Neural crest cell (in vitro differentiated cells): ENCODE results near the gene ELFN2. TPM values are rescaled to one million over a fixed set of nuclear protein-coding genes. Genes with fewer than 3 reads are reported as not detected.

Source experiments
- DNase-seq: peaks from one replicate; pipeline ENCODE4 v3.0.0; 2021; ENCODE audit warnings: low read depth, mixed read lengths, low spot score
- H3K27ac Mint-ChIP-seq: one replicate; pipeline ENCODE4 v1.8.0; 2021; ENCODE audit warnings: mild to moderate bottlenecking, mixed read lengths; ENCODE audit not compliant: unreplicated experiment
- H3K27me3 Mint-ChIP-seq: 2 replicates; pipeline ENCODE4 v1.8.0; 2021; ENCODE audit warnings: low read depth, mild to moderate bottlenecking, mixed read lengths
- H3K36me3 Mint-ChIP-seq: 2 replicates; pipeline ENCODE4 v1.8.0; 2021; ENCODE audit warnings: low read depth, mild to moderate bottlenecking, mixed read lengths
- H3K4me1 Mint-ChIP-seq: 2 replicates; pipeline ENCODE4 v1.8.0; 2021; ENCODE audit warnings: mixed read lengths
- H3K4me3 Mint-ChIP-seq: one replicate; pipeline ENCODE4 v1.8.0; 2021; ENCODE audit warnings: mild to moderate bottlenecking, mixed read lengths
- H3K9me3 Mint-ChIP-seq: 2 replicates; pipeline ENCODE4 v1.8.0; 2021; ENCODE audit warnings: mixed read lengths
- total RNA-seq: library from RNA; stranded (reverse); gene quantifications from 2 replicates; pipeline ENCODE4 v1.2.1, GENCODE V29; 2021
- TF ChIP-seq, protein P1 (sequence below): fragments of 200-600 bp; sonication (generic); conservative IDR thresholded peaks from 2 replicates; pipeline ENCODE4 v1.5.0; 2021; ENCODE audit warnings: antibody characterized with exemption, mild to moderate bottlenecking

Gene ELFN2
- total RNA-seq, 1 donor from 2014 or later: 0.09 TPM

DNA sequence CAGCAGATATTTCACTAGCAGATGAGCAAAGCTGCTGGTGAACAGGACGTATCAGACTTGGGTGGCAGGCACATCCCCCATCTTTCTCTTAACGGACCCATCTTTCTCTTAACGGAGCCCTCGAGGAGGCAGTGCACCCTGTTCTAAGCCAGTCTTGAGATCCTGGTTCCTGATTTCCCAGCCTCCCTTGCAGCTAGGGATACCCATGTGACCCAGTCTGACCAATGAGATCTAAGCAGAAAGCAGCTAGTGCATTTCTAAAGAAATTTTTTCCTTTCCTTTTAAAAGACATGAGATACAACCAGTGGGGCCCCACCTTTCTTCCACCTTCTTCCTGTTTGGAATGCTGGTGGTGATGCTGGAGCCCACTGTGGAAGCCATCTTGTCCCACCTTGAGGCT is 13.6 kb upstream of the ELFN2 start:
- Mint-ChIP-seq H3K4me1 (no peaks in the 10 kb centered on the region), H3K27ac (no peak overlapping the region), H3K4me3 (no peak overlapping the region), H3K27me3 (peaks cover 43% of the 10 kb centered on the region), H3K9me3 (peaks cover 9% of the 10 kb centered on the region), H3K36me3 (peaks cover 3% of the 10 kb centered on the region)
- TF ChIP-seq, protein P1, sequence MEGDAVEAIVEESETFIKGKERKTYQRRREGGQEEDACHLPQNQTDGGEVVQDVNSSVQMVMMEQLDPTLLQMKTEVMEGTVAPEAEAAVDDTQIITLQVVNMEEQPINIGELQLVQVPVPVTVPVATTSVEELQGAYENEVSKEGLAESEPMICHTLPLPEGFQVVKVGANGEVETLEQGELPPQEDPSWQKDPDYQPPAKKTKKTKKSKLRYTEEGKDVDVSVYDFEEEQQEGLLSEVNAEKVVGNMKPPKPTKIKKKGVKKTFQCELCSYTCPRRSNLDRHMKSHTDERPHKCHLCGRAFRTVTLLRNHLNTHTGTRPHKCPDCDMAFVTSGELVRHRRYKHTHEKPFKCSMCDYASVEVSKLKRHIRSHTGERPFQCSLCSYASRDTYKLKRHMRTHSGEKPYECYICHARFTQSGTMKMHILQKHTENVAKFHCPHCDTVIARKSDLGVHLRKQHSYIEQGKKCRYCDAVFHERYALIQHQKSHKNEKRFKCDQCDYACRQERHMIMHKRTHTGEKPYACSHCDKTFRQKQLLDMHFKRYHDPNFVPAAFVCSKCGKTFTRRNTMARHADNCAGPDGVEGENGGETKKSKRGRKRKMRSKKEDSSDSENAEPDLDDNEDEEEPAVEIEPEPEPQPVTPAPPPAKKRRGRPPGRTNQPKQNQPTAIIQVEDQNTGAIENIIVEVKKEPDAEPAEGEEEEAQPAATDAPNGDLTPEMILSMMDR: no peak
- DNase-seq: no peak

GRCh38 chr22:37439347-37439746 is 12.1 kb upstream of the ELFN2 start:
- Mint-ChIP-seq H3K36me3 (peaks cover 3% of the 10 kb centered on the region), H3K27me3 (peaks cover 38% of the 10 kb centered on the region), H3K27ac (no peak overlapping the region), H3K4me1 (peaks cover under 1% of the 10 kb centered on the region), H3K4me3 (no peak overlapping the region), H3K9me3 (peaks cover 9% of the 10 kb centered on the region)
- TF ChIP-seq, protein P1: no peak
- no peak for DNase-seq

DNA sequence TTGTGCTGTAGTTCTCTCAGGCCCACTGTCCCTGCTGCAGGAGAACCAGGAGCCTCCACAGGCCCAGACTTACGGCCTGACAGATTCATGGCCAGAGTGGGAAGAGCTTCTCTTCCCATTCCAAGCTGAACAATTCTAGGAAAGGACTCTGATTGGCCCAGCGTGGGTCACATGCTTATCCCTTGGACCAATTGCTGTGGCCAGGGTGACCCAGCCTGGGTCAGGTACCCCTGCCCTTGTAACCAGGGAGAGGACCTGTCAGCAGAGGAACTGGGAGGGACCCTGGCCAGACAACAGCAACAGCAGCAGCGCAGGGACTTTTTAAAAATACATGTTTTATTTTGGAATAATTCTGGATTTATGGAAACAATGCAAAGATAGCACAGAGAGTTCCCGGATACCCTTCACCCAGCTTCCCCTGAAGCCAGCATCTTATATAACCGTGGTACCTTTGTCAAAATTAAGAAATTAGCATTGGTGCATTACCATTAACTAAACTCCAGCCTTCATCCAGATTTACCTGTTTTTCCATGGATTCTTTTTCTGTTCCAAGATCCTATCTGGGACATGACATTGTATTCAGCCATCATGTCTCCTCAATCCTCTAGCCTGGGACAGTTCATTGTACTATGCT is 8.8 kb upstream of the ELFN2 start:
- Mint-ChIP-seq H3K4me1 (peaks cover 10% of the 10 kb centered on the region), H3K36me3 (no peaks in the 10 kb centered on the region), H3K9me3 (peaks cover 5% of the 10 kb centered on the region), H3K27me3 (peaks cover 35% of the 10 kb centered on the region), H3K4me3 (no peak overlapping the region), H3K27ac (no peak overlapping the region)
- TF ChIP-seq, protein P1: no peak
- DNase-seq: no peak

- H3K9me3 Mint-ChIP-seq: no peaks in the 10 kb centered on the region
- peaks cover 10% of the 10 kb centered on the region for H3K4me1 Mint-ChIP-seq
- no peak overlapping the region for H3K4me3 Mint-ChIP-seq
- TF ChIP-seq, protein P1: no peak
- H3K27ac Mint-ChIP-seq: no peak overlapping the region
- no peaks in the 10 kb centered on the region for H3K36me3 Mint-ChIP-seq
- DNase-seq: no peak
- peaks cover 41% of the 10 kb centered on the region for H3K27me3 Mint-ChIP-seq
These were observed 6.5 kb upstream of the ELFN2 start for GRCh38 chr22:37433786-37434185.

DNA sequence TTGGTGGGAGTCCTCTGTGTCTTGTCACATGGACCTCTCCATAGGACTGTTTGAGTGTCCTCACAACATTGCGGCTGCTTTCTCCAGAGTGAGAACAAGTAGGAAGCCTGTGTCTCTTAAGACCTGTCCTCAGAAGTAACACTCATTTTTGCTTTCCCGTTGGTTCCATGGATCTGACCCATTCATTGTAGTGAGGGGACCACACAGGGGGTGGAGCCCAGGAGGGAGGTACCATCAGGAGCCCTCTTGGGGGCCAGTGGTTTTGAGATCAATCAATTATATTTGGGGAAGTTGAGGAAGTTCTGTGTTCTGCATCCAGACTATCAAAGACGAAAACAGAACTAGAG is 5.4 kb upstream of the ELFN2 start:
- H3K27ac Mint-ChIP-seq: no peak overlapping the region

More for the DNA sequence above, 5.4 kb upstream of the ELFN2 start:
- TF ChIP-seq, protein P1: no peak
- Mint-ChIP-seq H3K27me3 (peaks cover 47% of the 10 kb centered on the region), H3K4me1 (peaks cover 10% of the 10 kb centered on the region), H3K36me3 (no peaks in the 10 kb centered on the region), H3K9me3 (no peaks in the 10 kb centered on the region), H3K4me3 (no peak overlapping the region)
- no peak for DNase-seq
